Measurements from ENCODE around the gene EPGN. TPM values are rescaled to one million over a fixed set of nuclear protein-coding genes. Genes with fewer than 3 reads are reported as not detected.

EPGN gene
- total RNA-seq, 1 donor from 2014 or later = 0.30 TPM

DNA sequence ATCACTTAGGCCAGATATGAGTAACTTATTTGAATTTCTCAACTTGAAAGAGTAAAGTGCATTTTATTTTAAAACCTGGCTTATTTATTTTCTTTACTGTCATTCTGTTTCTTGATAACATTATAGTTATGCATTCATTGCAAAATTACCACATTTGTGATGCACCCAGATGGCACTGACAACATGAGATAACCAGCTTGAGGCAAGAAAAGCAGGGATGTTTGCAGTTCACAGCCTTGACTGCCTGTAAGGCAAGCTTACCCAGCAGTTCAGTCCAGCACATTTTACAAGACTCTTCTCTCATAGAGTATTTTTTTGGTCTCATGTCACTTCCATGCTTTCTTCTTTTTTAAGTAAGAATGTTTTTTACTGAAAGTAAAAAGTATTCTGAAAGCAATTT, 25.3 kb upstream of the EPGN start:
- Mint-ChIP-seq H3K9me3 (ENCODE audit: unreplicated experiment) (no peaks in the 10 kb centered on the region), H3K27me3 (ENCODE audit: unreplicated experiment) (no peaks in the 10 kb centered on the region), H3K4me1 (ENCODE audit: unreplicated experiment) (peaks cover 21% of the 10 kb centered on the region), H3K27ac (ENCODE audit: unreplicated experiment) (no peak overlapping the region), H3K36me3 (ENCODE audit: unreplicated experiment) (no peaks in the 10 kb centered on the region), H3K4me3 (ENCODE audit: unreplicated experiment) (no peak overlapping the region)
- TF ChIP-seq, protein P1, sequence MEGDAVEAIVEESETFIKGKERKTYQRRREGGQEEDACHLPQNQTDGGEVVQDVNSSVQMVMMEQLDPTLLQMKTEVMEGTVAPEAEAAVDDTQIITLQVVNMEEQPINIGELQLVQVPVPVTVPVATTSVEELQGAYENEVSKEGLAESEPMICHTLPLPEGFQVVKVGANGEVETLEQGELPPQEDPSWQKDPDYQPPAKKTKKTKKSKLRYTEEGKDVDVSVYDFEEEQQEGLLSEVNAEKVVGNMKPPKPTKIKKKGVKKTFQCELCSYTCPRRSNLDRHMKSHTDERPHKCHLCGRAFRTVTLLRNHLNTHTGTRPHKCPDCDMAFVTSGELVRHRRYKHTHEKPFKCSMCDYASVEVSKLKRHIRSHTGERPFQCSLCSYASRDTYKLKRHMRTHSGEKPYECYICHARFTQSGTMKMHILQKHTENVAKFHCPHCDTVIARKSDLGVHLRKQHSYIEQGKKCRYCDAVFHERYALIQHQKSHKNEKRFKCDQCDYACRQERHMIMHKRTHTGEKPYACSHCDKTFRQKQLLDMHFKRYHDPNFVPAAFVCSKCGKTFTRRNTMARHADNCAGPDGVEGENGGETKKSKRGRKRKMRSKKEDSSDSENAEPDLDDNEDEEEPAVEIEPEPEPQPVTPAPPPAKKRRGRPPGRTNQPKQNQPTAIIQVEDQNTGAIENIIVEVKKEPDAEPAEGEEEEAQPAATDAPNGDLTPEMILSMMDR (IDR thresholded peaks at IDR 0.05) = no peak
- no peak for DNase-seq (ENCODE audit: extremely low spot score, unreplicated experiment)

DNA sequence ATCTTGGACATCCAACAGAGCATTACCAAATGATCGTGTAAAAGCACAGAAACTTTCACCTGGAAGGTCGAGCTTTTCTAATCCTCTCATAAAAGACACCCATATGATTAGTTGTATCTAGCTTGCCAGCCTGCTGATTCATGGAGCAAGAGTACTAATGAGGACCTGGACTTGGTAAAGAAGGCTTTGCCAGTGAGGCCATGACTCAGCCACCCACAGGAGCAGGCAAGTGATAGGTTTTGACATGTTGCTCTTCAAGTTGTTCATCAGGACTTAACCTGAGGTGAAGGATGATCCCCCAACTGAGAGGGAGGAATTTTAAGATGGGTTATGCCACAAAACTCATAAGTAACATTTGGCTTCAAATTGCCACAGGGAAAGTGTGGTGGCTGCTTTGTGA, 24.7 kb upstream of the EPGN start:
- no peak for DNase-seq (ENCODE audit: extremely low spot score, unreplicated experiment)
- Mint-ChIP-seq H3K4me3 (ENCODE audit: unreplicated experiment) (peak overlapping the region; percentile 12), H3K9me3 (ENCODE audit: unreplicated experiment) (no peaks in the 10 kb centered on the region), H3K27me3 (ENCODE audit: unreplicated experiment) (no peaks in the 10 kb centered on the region), H3K27ac (ENCODE audit: unreplicated experiment) (peak overlapping the region; percentile 78), H3K4me1 (ENCODE audit: unreplicated experiment) (peaks cover 21% of the 10 kb centered on the region), H3K36me3 (ENCODE audit: unreplicated experiment) (no peaks in the 10 kb centered on the region)
- TF ChIP-seq, protein P1 (IDR thresholded peaks at IDR 0.05) = no peak

DNA sequence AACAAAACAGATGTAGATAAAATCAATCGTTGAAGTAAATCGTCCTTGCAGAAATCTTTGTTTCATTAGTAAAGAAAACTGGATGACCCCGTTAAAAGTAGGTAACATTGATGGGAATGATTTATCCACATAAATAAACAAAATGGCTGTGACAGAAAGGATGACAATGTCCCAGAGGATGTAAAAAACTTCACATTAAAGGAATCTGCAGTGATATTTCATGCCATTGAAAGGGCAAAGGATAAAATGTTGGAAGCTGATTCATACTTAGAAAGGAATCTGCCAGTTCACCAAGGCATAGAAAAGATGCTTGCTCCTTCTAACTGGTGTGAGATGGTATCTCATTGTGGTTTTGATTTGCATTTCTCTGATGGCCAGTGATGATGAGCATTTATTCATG, 24.2 kb upstream of the EPGN start:
- DNase-seq (ENCODE audit: extremely low spot score, unreplicated experiment) = no peak

GRCh38 chr4:74287164-74287563, 21.1 kb upstream of the EPGN start:
- no peaks in the 10 kb centered on the region for H3K27me3 Mint-ChIP-seq (ENCODE audit: unreplicated experiment)
- DNase-seq (ENCODE audit: extremely low spot score, unreplicated experiment) = no peak
- no peaks in the 10 kb centered on the region for H3K9me3 Mint-ChIP-seq (ENCODE audit: unreplicated experiment)
- no peak overlapping the region for H3K4me3 Mint-ChIP-seq (ENCODE audit: unreplicated experiment)
- no peak overlapping the region for H3K27ac Mint-ChIP-seq (ENCODE audit: unreplicated experiment)
- peaks cover 21% of the 10 kb centered on the region for H3K4me1 Mint-ChIP-seq (ENCODE audit: unreplicated experiment)
- H3K36me3 Mint-ChIP-seq (ENCODE audit: unreplicated experiment) = peaks cover under 1% of the 10 kb centered on the region
- TF ChIP-seq, protein P1 (IDR thresholded peaks at IDR 0.05) = no peak

More for the DNA sequence above, 24.2 kb upstream of the EPGN start:
- Mint-ChIP-seq H3K36me3 (ENCODE audit: unreplicated experiment) (no peaks in the 10 kb centered on the region), H3K27ac (ENCODE audit: unreplicated experiment) (peak overlapping the region; percentile 78), H3K9me3 (ENCODE audit: unreplicated experiment) (no peaks in the 10 kb centered on the region), H3K4me1 (ENCODE audit: unreplicated experiment) (peaks cover 21% of the 10 kb centered on the region), H3K27me3 (ENCODE audit: unreplicated experiment) (no peaks in the 10 kb centered on the region), H3K4me3 (ENCODE audit: unreplicated experiment) (peak overlapping the region; percentile 12)
- TF ChIP-seq, protein P1 (IDR thresholded peaks at IDR 0.05) = no peak

GRCh38 chr4:74287791-74288190, 20.5 kb upstream of the EPGN start:
- Mint-ChIP-seq H3K27me3 (ENCODE audit: unreplicated experiment) (no peaks in the 10 kb centered on the region), H3K4me1 (ENCODE audit: unreplicated experiment) (peaks cover 20% of the 10 kb centered on the region), H3K36me3 (ENCODE audit: unreplicated experiment) (peaks cover 2% of the 10 kb centered on the region), H3K4me3 (ENCODE audit: unreplicated experiment) (no peak overlapping the region), H3K9me3 (ENCODE audit: unreplicated experiment) (no peaks in the 10 kb centered on the region), H3K27ac (ENCODE audit: unreplicated experiment) (no peak overlapping the region)
- TF ChIP-seq, protein P1 (IDR thresholded peaks at IDR 0.05) = no peak
- no peak for DNase-seq (ENCODE audit: extremely low spot score, unreplicated experiment)
